ENCODE results near the gene PTDSS2. TPM values are rescaled to one million over a fixed set of nuclear protein-coding genes. Genes with fewer than 3 reads are reported as not detected.

The PTDSS2 gene
- total RNA-seq, 1 experiment from 2014 or later: 28.2 TPM

- H3K9me3 Mint-ChIP-seq (ENCODE audit: unreplicated experiment): no peaks in the 10 kb centered on the region
- DNase-seq (ENCODE audit: unreplicated experiment): no peak
Measured at GRCh38 chr11:474914-475506, 24.9 kb downstream of the PTDSS2 start.

DNA sequence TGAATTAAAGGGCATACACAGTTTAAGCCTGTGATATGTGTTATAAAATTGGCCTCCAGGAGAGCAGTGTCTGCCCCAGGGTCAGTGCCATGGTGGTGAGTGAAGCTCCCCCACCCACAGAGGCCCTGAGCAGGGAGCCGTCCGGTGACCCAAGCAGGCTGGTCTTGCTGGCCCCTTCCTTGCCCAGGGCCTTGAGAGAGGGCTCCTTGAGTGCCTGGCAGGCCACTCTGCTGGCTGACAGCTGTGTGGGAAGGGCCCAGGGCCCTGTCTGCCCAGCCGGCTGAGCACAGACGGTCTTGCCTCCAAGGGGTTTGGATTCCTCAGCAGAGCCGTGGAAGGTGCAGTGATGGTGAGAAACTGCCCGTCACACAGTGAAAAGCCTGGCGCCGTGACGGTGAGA lies 25.9 kb downstream of the PTDSS2 start:
- Mint-ChIP-seq H3K27me3 (ENCODE audit: insufficient read depth, unreplicated experiment) (no peaks in the 10 kb centered on the region), H3K9me3 (ENCODE audit: unreplicated experiment) (no peaks in the 10 kb centered on the region), H3K4me3 (ENCODE audit: unreplicated experiment) (no peak overlapping the region), H3K27ac (ENCODE audit: low read depth, unreplicated experiment) (no peak overlapping the region), H3K4me1 (ENCODE audit: insufficient read depth, unreplicated experiment) (no peaks in the 10 kb centered on the region), H3K36me3 (ENCODE audit: insufficient read depth, unreplicated experiment) (peaks cover 8% of the 10 kb centered on the region)
- intact Hi-C loops (cut with micrococcal nuclease): no loop called here
- CTCF ChIA-PET: interaction anchor here (0.7 kb wide), 1 partner anchor 88 kb away, joined by 3 read pairs; no protein-coding TSS in a partner anchor
- no peak for TF ChIP-seq CTCF (IDR thresholded peaks at IDR 0.05; ENCODE audit: unreplicated experiment)
- no TSS peak for BruUV-seq (replicated peaks)
- POLR2A ChIA-PET: interaction anchor here (0.6 kb wide), 1 partner anchor 20 kb away, joined by 3 read pairs; no protein-coding TSS in a partner anchor
- DNase-seq (ENCODE audit: unreplicated experiment): no peak

More at GRCh38 chr11:474914-475506, 24.9 kb downstream of the PTDSS2 start:
- Mint-ChIP-seq H3K4me3 (ENCODE audit: unreplicated experiment) (no peak overlapping the region), H3K4me1 (ENCODE audit: insufficient read depth, unreplicated experiment) (no peaks in the 10 kb centered on the region), H3K27ac (ENCODE audit: low read depth, unreplicated experiment) (no peak overlapping the region), H3K36me3 (ENCODE audit: insufficient read depth, unreplicated experiment) (peaks cover 6% of the 10 kb centered on the region), H3K27me3 (ENCODE audit: insufficient read depth, unreplicated experiment) (no peaks in the 10 kb centered on the region)
- no TSS peak for BruUV-seq (replicated peaks)
- ChIA-PET POLR2A (interaction anchor here (0.7 kb wide), 1 partner anchor 24 kb away, joined by 3 read pairs; no protein-coding TSS in a partner anchor), CTCF (no interaction called here)
- intact Hi-C loops (cut with micrococcal nuclease): no loop called here
- no peak for TF ChIP-seq CTCF (IDR thresholded peaks at IDR 0.05; ENCODE audit: unreplicated experiment)

DNA sequence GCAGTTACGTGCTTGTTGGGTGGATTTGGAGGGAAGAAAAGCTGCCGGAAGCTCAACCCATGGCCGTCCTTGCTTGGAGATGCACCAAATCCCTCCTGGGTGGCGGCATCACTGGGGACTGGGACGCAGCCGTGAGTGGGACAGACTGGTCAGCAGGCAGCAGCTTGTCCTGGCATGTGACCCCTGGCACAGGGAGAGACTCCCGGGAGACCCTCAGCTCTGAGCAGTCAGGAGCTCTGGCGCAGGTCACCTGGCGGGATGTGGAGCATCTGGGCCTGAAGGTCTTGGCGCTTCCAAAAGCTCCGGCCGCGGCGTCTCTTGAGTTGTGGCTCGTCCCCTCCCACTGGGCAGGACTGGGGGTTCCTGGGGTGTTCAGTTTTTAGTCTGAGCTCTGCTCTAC lies 26.3 kb downstream of the PTDSS2 start:
- no peak for TF ChIP-seq CTCF (IDR thresholded peaks at IDR 0.05; ENCODE audit: unreplicated experiment)
- no peak for DNase-seq (ENCODE audit: unreplicated experiment)
- Mint-ChIP-seq H3K36me3 (ENCODE audit: insufficient read depth, unreplicated experiment) (peaks cover 12% of the 10 kb centered on the region), H3K4me1 (ENCODE audit: insufficient read depth, unreplicated experiment) (no peaks in the 10 kb centered on the region), H3K4me3 (ENCODE audit: unreplicated experiment) (no peak overlapping the region), H3K27me3 (ENCODE audit: insufficient read depth, unreplicated experiment) (no peaks in the 10 kb centered on the region), H3K9me3 (ENCODE audit: unreplicated experiment) (no peaks in the 10 kb centered on the region), H3K27ac (ENCODE audit: low read depth, unreplicated experiment) (no peak overlapping the region)
- intact Hi-C loops (cut with micrococcal nuclease): no loop called here
- CTCF ChIA-PET: interaction anchor here (0.7 kb wide), 1 partner anchor 88 kb away, joined by 3 read pairs; no protein-coding TSS in a partner anchor
- POLR2A ChIA-PET: interaction anchor here (0.6 to 1.1 kb wide), 2 partner anchors 20 to 26 kb away, joined by 3 read pairs; partner anchors contain the start of gene PTDSS2
- BruUV-seq (replicated peaks): no TSS peak

GRCh38 chr11:477052-477715 lies 27.1 kb downstream of the PTDSS2 start:
- Mint-ChIP-seq H3K27ac (ENCODE audit: low read depth, unreplicated experiment) (no peak overlapping the region), H3K36me3 (ENCODE audit: insufficient read depth, unreplicated experiment) (peaks cover 12% of the 10 kb centered on the region), H3K4me3 (ENCODE audit: unreplicated experiment) (no peak overlapping the region), H3K27me3 (ENCODE audit: insufficient read depth, unreplicated experiment) (no peaks in the 10 kb centered on the region), H3K9me3 (ENCODE audit: unreplicated experiment) (no peaks in the 10 kb centered on the region), H3K4me1 (ENCODE audit: insufficient read depth, unreplicated experiment) (no peaks in the 10 kb centered on the region)
- DNase-seq (ENCODE audit: unreplicated experiment): no peak
- BruUV-seq (replicated peaks): no TSS peak
- intact Hi-C loops (cut with micrococcal nuclease): no loop called here
- ChIA-PET CTCF (no interaction called here), POLR2A (interaction anchor here (1.1 kb wide), 1 partner anchor 27 kb away, joined by 3 read pairs; the partner anchor contains the start of gene PTDSS2)
- TF ChIP-seq CTCF (IDR thresholded peaks at IDR 0.05; ENCODE audit: unreplicated experiment): no peak

Data from MCF 10A (cell line).